ENCODE measurements around the gene KCTD21. TPM values are rescaled to one million over a fixed set of nuclear protein-coding genes. Genes with fewer than 3 reads are reported as not detected.

Gene KCTD21
- polyA plus RNA-seq, 10 donors: 5.9 to 7.4 (median 6.7) TPM

DNA sequence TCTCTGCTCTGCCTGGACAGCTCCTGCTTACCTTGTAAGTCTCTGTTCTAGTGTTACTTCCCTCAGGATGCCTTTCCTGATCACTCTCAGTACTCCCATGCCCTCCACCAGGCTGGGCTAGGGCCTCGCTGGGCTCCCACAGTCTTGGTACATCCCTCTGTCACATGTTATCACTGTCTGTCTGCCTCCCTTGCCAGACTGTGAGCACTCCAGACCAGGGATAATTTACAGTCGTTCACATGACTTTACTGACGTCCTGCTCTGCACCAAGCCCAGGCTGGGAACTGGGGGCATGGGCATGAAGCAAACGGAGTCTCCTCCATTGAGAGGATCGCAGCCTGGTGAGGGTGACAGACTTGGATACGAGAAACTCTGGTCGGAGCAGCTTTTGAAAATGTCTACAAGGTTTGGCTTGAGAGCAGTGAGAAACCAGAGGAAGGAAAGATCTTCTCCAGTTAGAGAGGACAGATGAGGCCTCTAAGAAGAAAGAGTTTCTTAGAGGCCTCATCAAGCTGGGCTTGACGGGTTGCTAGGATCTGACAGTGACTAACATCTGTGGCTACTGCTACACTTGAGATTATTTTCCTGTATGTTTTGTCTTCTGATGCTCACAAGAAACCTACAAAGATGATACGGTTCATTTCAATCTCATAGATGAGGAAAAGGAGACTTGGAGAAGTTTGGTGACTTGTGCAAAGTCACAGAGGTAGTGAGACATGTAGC lies 12.8 kb upstream of the KCTD21 start:
- no peak for DNase-seq

DNA sequence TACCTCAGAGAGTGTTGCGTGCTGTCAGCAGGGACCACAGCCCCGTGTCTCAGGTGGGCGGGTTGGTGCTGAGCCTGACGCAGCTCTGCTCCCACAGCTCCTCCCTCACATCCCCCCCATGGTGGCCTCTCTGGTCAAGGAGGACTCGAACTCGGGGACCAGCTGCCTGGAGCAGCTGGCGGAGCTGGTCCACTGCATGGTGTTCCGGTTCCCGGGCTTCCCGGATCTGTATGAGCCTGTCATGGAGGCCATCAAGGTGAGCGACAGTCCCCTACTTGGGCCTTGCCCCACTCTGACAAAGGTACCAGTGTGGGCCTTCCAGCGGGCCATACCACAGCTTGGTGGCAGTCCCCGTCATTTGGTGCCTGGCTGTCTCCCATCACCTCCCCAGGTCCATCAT lies 12.1 kb upstream of the KCTD21 start:
- DNase-seq: no peak

DNA sequence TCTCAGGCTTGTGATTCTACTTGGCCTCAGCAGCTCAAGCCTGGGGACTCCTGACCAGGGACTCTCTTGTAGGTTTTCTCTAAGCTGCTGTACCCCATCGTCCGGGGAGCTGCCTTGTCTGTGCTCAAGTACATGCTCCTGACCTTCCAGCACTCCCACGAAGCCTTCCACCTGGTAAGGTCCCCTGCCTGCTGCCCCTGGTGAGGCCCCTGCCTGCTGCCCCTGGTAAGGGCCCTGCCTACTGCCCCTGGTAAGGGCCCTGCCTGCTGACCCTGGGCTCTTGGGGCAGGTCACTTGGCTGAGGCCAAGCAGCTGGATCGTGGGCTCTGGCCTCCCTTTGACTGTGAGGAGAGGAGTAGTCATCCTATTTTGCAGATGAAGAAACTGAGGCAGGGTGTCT lies 11.6 kb upstream of the KCTD21 start:
- no peak for DNase-seq

DNA sequence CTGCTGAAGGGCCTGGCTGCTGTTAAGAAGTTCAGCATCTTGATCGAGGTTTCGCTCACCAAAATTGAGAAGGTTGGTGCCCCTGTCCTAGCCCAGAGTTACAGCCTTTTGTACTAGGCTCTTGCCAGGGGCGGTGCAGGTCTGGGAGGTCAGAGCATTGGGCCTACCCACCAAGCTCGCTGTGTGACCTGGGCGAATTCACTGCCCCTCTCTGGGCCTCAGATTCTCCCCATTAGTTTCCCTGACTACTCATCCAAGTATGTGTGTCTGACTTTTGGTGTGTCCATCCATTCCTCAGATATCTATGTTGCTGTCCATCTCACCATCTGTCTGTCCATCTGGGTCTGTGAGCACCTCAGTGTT lies 11.2 kb upstream of the KCTD21 start:
- no peak for DNase-seq

DNA sequence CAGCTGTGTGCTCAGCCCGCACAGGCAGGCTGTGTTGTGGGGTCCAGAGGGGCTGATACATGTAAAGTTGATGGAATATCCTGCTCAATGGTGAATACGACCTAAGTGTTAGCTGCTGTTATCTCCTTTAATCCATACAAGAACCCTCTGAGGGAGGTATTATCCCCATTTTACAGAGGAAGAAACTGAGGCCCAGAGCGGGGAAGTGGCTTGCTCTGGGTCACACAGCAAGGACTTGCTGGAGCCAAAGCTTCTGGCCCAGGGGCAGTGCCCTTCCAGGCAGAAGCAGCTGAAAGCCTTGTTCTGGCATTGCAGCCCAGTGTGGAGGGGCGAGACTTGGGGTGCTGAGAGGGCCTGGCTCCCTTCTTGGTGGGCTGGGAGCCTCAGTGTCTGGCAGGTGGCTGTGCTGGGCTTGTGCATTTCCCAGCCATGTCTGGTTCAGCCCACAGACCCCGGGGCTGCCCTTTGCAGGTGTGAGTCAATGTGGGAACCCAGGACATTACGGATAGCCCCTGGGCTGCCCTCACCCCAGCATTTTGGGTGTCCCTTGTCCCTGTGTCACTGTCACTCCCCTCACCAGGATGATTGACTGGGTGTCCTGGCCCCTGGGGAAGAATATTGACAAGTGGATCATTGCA lies 10.7 kb upstream of the KCTD21 start:
- no peak for DNase-seq

DNA sequence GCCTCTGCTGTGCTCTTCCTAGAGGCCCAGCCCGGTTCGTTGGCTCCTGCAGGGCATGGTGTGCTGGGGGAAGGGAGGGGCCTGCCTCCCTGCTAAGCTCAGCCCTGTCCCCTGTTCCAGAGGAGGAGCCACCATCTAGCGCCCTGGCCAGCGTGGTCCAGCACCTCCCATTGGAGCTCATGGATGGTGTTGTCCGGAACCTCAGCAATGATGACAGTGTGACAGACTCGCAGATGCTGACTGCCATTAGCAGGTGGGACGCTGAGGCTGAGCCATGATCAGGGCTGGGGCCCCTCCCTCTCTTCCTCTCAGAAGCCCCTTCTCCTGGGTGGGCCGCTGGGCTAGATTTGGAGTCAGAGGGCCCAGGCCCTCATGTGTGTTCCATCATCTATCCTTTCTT lies 9.4 kb upstream of the KCTD21 start:
- DNase-seq: no peak

- DNase-seq: no peak
These were observed 8.2 kb upstream of the KCTD21 start for GRCh38 chr11:78196661-78197091.

DNA sequence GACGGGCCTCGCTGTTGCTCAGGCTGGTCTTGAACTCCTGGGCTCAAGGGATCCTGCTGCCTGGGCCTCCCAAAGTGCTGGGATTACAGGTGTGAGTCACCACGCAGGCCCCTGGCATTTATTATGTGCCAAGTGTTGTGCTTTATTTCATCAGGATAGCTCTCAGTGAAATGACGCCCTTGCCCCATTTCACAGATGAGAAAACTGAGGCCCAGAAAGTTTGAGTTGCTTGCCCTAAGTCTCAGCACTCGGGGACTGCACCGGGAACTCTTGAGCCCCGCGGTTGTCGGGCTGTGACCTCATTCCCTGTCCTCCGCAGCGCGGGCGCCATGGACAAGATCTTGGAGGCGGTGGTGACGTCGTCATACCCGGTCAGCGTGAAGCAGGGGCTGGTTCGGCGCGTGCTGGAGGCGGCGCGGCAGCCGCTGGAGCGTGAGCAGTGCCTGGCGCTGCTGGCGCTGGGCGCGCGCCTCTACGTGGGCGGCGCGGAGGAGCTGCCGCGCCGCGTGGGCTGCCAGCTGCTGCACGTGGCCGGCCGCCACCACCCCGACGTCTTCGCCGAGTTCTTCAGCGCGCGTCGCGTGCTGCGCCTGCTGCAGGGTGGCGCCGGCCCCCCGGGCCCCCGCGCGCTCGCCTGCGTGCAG lies 7.6 kb upstream of the KCTD21 start:
- DNase-seq: peak in 1 of 3 donors; percentile 57

DNA sequence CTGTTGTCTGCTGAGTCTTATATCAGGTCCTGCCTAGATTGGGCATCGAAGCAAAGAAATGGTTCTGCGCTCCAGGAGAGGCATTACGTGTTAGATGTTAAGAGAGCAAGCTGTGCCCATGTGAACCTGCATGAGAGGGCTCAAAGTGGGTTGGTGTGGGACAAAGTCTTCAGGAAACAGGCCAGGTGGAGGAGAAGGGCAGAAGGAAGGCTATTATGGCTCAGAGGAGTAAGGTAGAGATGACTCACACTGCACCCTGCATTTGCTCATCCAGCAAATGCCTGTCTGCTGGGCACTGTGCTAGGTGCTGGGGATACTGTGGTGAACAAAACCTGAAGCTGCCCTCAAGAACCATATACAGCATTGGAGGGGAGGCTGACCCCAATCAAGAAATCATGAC lies 6.1 kb upstream of the KCTD21 start:
- DNase-seq: no peak

DNA sequence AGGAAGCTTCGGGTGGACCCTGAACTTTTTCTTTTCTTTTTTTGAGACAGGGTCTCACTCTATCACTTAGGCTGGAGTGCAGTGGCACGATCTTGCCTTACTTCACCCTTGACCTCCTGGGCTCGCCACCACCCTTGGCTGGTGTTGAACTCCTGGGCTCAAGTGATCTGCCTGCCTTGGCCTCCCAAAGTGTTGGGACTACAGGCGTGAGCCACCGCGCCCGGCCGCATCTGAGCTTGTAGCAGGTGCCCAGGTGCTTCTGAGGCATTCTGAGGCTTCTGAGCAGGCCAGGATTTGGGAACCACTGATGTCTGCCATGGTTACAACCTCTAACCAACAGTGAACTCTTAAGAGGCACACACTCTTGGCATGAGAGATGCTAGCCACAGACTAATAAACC lies 5.4 kb upstream of the KCTD21 start:
- no peak for DNase-seq

DNA sequence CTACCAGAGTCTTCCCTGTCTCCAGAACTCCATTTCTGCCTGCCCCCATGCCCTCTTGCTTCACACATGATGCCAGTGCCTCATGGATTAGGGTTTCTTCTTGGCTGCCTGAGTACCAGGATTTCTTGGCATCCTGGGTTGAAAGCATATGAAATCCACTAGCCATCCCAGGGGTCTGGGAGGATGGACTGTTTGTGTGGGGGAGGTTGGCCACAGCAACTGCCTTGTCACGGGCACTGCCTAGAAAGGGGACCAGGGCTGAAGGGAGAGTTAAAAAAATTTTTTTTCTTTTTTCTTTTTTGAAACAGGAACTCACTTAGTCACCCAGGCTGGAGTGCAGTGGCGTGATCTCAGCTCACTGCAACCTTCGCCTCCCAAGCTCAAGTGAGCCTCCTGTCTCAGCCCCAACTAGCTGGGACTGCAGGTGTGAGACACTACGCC lies 4.5 kb upstream of the KCTD21 start:
- DNase-seq: no peak

- DNase-seq: no peak
These were observed 3.8 kb upstream of the KCTD21 start for GRCh38 chr11:78192223-78192719.

DNA sequence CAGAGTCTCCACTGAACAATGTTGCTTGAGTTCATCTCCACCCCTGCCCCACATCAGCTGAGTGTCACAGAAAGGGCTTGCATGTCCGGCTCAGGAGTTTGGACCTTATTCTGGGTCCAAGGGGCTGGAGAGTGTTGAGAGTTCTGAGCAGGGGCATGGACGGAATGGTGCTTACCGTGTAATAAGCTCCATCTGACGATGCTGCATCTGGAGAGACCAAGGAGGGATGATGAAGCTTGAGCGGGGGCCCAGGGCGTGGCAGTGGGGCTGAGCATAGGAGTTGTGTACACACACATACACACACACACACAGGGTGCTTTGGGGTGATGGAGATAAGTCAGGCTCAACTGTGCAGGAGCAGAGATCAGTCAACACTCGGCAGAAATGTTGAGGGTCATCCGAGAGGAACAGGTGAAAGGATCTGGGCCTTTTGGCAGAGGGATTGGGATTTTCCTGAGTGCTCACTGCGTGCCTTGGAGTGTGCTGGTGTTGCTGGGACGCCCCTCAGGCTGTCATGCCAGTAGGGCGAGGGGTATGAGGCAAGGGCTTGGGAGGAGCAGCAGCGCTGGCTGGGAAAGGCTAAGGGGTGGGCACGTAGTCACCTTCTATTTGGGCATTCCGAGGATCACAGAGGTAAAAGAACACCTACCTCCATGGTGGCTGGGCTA lies 2.6 kb upstream of the KCTD21 start:
- no peak for DNase-seq

GRCh38 chr11:78190374-78190773 lies 1.9 kb upstream of the KCTD21 start:
- no peak for DNase-seq

DNA sequence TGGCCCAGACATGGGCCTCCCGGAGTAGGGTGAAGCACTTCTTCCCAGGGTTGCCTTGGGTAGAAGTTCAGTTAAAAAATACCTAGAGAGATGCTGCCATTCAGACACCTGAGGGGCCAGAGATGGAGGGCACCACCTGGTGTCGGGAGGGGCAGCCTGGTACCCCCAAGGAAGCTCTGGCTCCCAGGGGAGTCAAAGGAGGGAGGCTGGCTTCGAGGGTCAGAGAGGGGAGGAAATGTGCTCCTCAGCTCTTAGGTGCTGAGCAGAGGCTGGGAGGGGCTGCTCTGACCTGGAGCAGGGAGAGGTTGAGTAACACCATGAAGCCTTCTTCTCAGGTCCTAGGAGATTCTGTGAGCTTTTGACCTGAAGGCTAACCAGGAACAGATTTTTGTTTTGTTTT lies 1.4 kb upstream of the KCTD21 start:
- no peak for DNase-seq

DNA sequence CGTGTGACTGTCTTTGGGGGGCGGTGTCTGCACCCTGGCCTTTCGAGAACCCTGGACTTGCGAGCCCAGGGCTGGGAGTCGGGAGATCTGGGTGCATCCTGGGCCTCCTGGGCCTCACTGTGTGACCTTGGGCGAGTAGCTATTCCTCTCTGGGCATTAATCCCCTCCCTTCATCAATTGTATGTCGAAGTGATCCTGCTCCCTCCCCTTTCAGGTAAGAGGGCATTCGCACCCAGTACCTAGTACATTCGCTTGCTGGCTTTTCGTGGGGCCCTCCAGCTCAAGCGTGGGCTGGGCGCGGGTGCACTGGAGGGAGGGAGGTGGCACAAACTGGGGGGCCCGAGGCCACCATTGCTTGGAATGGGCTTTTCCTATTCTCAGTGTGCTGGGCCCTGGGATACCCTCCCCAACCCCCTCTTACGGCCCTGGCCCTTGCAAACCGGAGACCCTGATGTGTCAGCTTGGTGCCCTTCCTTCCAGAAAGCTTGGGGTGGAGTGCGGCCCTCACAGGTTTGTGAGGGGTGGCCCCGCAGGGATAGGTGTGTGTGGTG lies 823 bp upstream of the KCTD21 start:
- no peak for DNase-seq

DNA sequence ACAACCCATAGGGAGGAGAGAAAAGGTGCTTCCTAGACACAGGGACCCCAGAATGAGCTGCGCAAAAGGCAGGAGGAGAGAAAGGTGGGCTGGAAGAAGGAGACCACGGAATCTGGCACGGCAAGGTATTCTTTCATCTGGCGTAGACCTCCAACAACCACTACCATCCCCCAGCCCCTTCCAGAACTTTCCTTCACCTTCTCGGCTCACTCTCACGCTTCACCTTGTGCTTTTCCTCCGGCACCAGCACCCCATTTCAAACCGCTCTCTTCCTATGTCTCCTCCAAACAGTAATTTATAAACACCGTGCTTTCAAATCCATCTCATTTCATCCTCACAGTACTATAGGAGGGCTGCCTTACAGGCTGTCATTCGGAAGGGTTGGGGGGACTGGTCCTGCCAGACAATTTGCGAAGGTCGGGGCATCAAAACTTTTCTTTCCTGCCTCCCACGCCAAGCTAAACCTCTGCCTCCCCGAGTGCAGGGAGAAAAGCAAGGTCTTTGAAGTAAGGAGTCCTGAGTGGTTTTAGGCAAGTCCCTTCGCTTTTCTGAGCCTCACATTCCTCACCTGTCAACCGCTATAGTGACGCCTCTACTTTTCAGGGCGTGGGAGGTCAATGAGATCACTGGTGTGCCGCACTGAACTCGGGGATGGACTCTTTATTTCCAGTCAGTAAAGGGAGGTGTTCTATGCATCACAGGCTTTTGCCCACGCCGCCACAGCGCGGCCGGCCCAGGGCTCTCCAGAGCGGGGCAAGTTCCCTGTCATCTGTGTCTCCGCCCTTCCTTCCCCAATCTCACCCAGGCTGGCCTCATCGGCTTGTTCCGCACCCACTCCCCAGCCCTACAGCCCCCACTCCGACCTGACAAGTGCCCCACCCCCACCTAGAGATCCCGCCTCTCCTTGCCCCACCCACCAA lies 800 bp downstream of the KCTD21 start:
- no peak for DNase-seq

GRCh38 chr11:78181185-78181584 lies 7.2 kb downstream of the KCTD21 start:
- DNase-seq: no peak

DNA sequence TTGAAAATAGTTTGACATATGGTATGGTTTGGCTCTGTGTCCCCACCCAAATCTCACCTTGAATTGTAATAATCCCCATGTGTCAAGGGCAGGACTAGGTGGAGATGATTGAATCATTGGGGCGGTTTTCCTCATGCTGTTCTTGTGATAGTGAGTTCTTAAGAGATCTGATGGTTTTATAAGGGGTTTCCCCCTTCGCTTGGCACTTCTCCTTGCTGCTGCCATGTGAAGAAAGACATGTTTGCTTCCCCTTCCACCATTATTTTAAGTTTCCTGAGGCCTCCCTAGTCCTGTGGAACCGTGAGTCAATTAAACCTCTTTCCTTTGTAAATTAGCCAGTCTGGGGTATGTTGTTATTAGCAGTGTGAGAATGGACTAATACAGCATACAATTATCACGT lies 7.7 kb downstream of the KCTD21 start:
- DNase-seq: no peak

- no peak for DNase-seq
These were observed 8.9 kb downstream of the KCTD21 start for GRCh38 chr11:78179459-78180071.

- no peak for DNase-seq
These were observed 11.2 kb downstream of the KCTD21 start for GRCh38 chr11:78177216-78177615.
